OCI-LY3 (cell line): ENCODE data around the gene ARHGEF16.

Experiments used
- H2AFZ ChIP-seq: fragments of 200-600, 300-600 bp; shearing (Covaris generic); 2 replicates; pipeline ENCODE4 v1.6.0; 2014; ENCODE audit warnings: antibody characterized with exemption, low read depth, low read length
- H3K27ac ChIP-seq: fragments of 200-600, 300-600 bp; sonication (generic); 2 replicates; pipeline ENCODE4 v1.5.1; 2014; ENCODE audit warnings: mild to moderate bottlenecking, low read length, moderate library complexity, mixed read lengths
- H3K27me3 ChIP-seq: fragments of 200-600, 300-600 bp; sonication (generic); 2 replicates; pipeline ENCODE4 v1.6.1; 2014; ENCODE audit warnings: low read depth, low read length, mixed read lengths
- H3K36me3 ChIP-seq: fragments of 200-600, 300-600 bp; sonication (generic); replicated peaks from 2 replicates; pipeline ENCODE3; 2014; ENCODE audit warnings: low read depth, low read length, mixed read lengths
- H3K4me1 ChIP-seq: fragments of 300-600, 200-600 bp; sonication (generic); 2 replicates; pipeline ENCODE4 v1.6.1; 2014; ENCODE audit warnings: low read length, mixed read lengths
- H3K4me2 ChIP-seq: fragments of 200-600, 300-600 bp; sonication (generic); 2 replicates; pipeline ENCODE4 v1.6.1; 2014; ENCODE audit warnings: low read length, mixed read lengths
- H3K4me3 ChIP-seq: fragments of 300-600, 200-600 bp; sonication (generic); 2 replicates; pipeline ENCODE4 v1.5.1; 2014; ENCODE audit warnings: antibody characterized with exemption, mild to moderate bottlenecking, low read length, moderate library complexity
- H3K79me2 ChIP-seq: fragments of 300-600, 200-600 bp; shearing (Covaris generic); 2 replicates; pipeline ENCODE4 v1.6.1; 2014; ENCODE audit warnings: mild to moderate bottlenecking, low read length, mixed read lengths
- H3K9ac ChIP-seq: fragments of 300-600, 200-600 bp; shearing (Covaris generic); 2 replicates; pipeline ENCODE4 v1.6.0; 2014; ENCODE audit warnings: mild to moderate bottlenecking, low read length, moderate library complexity
- H3K9me3 ChIP-seq: fragments of 200-600, 300-600 bp; shearing (Covaris generic); 2 replicates; pipeline ENCODE4 v1.6.1; 2014; ENCODE audit warnings: low read length, mixed read lengths; ENCODE audit not compliant: insufficient read depth
- H4K20me1 ChIP-seq: fragments of 200-600, 300-600 bp; sonication (generic); 2 replicates; pipeline ENCODE4 v1.6.1; 2016; ENCODE audit warnings: low read length, mixed read lengths; ENCODE audit not compliant: insufficient read depth
- CTCF ChIP-seq: fragments of 200-600, 300-600 bp; sonication (generic); IDR thresholded peaks from 2 replicates; pipeline ENCODE4 v1.5.1; 2014; ENCODE audit warnings: antibody characterized with exemption, low read length, low read depth
- EZH2phosphoT487 ChIP-seq: fragments of 200-600 bp; shearing (Covaris generic); IDR thresholded peaks from 2 replicates; pipeline ENCODE4 v1.6.1; 2018; ENCODE audit warnings: antibody characterized with exemption, mixed run types, low read depth

ARHGEF16 gene

GRCh38 chr1:3407021-3407420 lies 47.4 kb upstream of the ARHGEF16 start:
- Histone ChIP-seq H3K9me3 (no peaks in the 10 kb centered on the region), H3K4me2 (no peak overlapping the region), H3K27ac (no peak overlapping the region), H3K4me1 (no peaks in the 10 kb centered on the region), H3K27me3 (no peaks in the 10 kb centered on the region), H2AFZ (no peak overlapping the region), H3K36me3 (no peaks in the 10 kb centered on the region), H3K79me2 (no peaks in the 10 kb centered on the region), H4K20me1 (no peaks in the 10 kb centered on the region), H3K9ac (no peak overlapping the region), H3K4me3 (no peak overlapping the region)
- TF ChIP-seq EZH2phosphoT487 (no peak), CTCF (no peak)

GRCh38 chr1:3408751-3409266 lies 45.7 kb upstream of the ARHGEF16 start:
- Histone ChIP-seq H3K4me3 (no peak overlapping the region), H3K27ac (no peak overlapping the region), H3K4me1 (no peaks in the 10 kb centered on the region), H3K27me3 (no peaks in the 10 kb centered on the region), H3K36me3 (no peaks in the 10 kb centered on the region), H3K79me2 (no peaks in the 10 kb centered on the region), H3K9ac (no peak overlapping the region), H4K20me1 (no peaks in the 10 kb centered on the region), H2AFZ (no peak overlapping the region), H3K9me3 (no peaks in the 10 kb centered on the region), H3K4me2 (no peak overlapping the region)
- TF ChIP-seq EZH2phosphoT487 (no peak), CTCF (no peak)

DNA sequence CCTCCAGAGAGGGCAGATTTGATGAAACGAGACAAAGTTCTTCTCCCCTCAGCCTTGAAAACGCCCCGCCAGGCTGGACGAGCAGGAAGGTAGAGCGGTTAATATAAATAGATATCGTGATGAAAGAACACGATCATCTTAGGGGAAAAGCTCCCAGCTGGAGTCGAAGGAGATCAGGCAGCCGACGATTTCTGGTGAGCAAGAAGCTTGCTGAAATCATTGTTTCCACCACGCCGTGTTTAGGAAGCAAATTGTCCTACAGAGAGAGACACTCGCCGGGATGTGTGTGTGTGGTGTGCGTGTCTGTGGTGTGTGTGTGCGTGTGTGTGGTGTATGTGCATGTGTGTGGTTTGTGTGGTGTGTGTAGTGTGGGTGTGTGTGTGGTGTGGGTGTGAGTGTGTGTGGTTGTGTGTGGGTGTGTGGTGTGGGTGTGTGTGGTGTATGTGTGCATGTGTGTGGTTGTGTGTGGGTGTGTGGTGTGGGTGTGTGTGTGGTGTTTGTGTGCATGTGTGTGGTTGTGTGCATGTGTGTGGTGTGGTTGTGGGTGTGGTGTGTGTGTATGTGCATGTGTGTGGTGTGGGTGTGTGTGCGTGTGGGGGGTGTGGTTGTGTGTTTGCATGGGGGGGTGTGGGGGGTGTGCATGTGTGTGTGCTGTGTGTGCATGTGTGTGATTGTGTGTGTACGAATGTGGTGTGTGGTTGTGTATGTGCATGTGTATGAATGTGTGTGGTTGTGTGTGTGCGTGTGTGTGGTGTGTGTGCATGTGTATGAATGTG lies 44.9 kb upstream of the ARHGEF16 start:
- Histone ChIP-seq H3K27ac (no peak overlapping the region), H3K4me3 (no peak overlapping the region), H3K4me2 (no peak overlapping the region), H3K79me2 (no peaks in the 10 kb centered on the region), H3K27me3 (no peaks in the 10 kb centered on the region), H3K9ac (no peak overlapping the region), H3K4me1 (no peaks in the 10 kb centered on the region), H4K20me1 (no peaks in the 10 kb centered on the region), H3K9me3 (no peaks in the 10 kb centered on the region), H2AFZ (no peak overlapping the region), H3K36me3 (no peaks in the 10 kb centered on the region)
- TF ChIP-seq EZH2phosphoT487 (no peak), CTCF (no peak)

GRCh38 chr1:3410142-3410925 lies 44.1 kb upstream of the ARHGEF16 start:
- no peak overlapping the region for H2AFZ ChIP-seq
- no peaks in the 10 kb centered on the region for H3K9me3 ChIP-seq
- no peak overlapping the region for H3K4me2 ChIP-seq
- H3K79me2 ChIP-seq = no peaks in the 10 kb centered on the region
- no peak overlapping the region for H3K27ac ChIP-seq
- no peak overlapping the region for H3K4me3 ChIP-seq
- no peaks in the 10 kb centered on the region for H3K36me3 ChIP-seq
- H3K4me1 ChIP-seq = no peaks in the 10 kb centered on the region
- no peaks in the 10 kb centered on the region for H4K20me1 ChIP-seq
- H3K9ac ChIP-seq = no peak overlapping the region
- no peak for TF ChIP-seq CTCF
- TF ChIP-seq EZH2phosphoT487 = no peak
- H3K27me3 ChIP-seq = no peaks in the 10 kb centered on the region
